Measurements from ENCODE around the gene WDR90. TPM values are rescaled to one million over a fixed set of nuclear protein-coding genes. Genes with fewer than 3 reads are reported as not detected.

The WDR90 gene
- total RNA-seq, 1 donor from 2014 or later, result 25.2 TPM

- no peak for DNase-seq (ENCODE audit: low spot score)
- Mint-ChIP-seq H3K4me1 (ENCODE audit: unreplicated experiment) (peaks cover 2% of the 10 kb centered on the region), H3K36me3 (ENCODE audit: low read depth, unreplicated experiment) (no peaks in the 10 kb centered on the region), H3K27me3 (ENCODE audit: unreplicated experiment) (peaks cover 3% of the 10 kb centered on the region), H3K4me3 (ENCODE audit: unreplicated experiment) (no peak overlapping the region), H3K27ac (ENCODE audit: unreplicated experiment) (no peak overlapping the region), H3K9me3 (ENCODE audit: unreplicated experiment) (no peaks in the 10 kb centered on the region)
- TF ChIP-seq, protein P1, sequence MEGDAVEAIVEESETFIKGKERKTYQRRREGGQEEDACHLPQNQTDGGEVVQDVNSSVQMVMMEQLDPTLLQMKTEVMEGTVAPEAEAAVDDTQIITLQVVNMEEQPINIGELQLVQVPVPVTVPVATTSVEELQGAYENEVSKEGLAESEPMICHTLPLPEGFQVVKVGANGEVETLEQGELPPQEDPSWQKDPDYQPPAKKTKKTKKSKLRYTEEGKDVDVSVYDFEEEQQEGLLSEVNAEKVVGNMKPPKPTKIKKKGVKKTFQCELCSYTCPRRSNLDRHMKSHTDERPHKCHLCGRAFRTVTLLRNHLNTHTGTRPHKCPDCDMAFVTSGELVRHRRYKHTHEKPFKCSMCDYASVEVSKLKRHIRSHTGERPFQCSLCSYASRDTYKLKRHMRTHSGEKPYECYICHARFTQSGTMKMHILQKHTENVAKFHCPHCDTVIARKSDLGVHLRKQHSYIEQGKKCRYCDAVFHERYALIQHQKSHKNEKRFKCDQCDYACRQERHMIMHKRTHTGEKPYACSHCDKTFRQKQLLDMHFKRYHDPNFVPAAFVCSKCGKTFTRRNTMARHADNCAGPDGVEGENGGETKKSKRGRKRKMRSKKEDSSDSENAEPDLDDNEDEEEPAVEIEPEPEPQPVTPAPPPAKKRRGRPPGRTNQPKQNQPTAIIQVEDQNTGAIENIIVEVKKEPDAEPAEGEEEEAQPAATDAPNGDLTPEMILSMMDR (IDR thresholded peaks at IDR 0.05; ENCODE audit: unreplicated experiment), result no peak
Measured at GRCh38 chr16:642189-643049, 6.7 kb upstream of the WDR90 start.

GRCh38 chr16:643050-643368 is 6.2 kb upstream of the WDR90 start:
- TF ChIP-seq, protein P1 (IDR thresholded peaks at IDR 0.05; ENCODE audit: unreplicated experiment), result no peak
- Mint-ChIP-seq H3K36me3 (ENCODE audit: low read depth, unreplicated experiment) (no peaks in the 10 kb centered on the region), H3K9me3 (ENCODE audit: unreplicated experiment) (no peaks in the 10 kb centered on the region), H3K4me1 (ENCODE audit: unreplicated experiment) (peaks cover 2% of the 10 kb centered on the region), H3K4me3 (ENCODE audit: unreplicated experiment) (no peak overlapping the region), H3K27ac (ENCODE audit: unreplicated experiment) (no peak overlapping the region), H3K27me3 (ENCODE audit: unreplicated experiment) (peaks cover 3% of the 10 kb centered on the region)
- no peak for DNase-seq (ENCODE audit: low spot score)

GRCh38 chr16:644556-644955 is 4.6 kb upstream of the WDR90 start:
- TF ChIP-seq, protein P1 (IDR thresholded peaks at IDR 0.05; ENCODE audit: unreplicated experiment), result no peak
- Mint-ChIP-seq H3K9me3 (ENCODE audit: unreplicated experiment) (no peaks in the 10 kb centered on the region), H3K27ac (ENCODE audit: unreplicated experiment) (no peak overlapping the region), H3K36me3 (ENCODE audit: low read depth, unreplicated experiment) (no peaks in the 10 kb centered on the region), H3K4me1 (ENCODE audit: unreplicated experiment) (peaks cover 2% of the 10 kb centered on the region), H3K4me3 (ENCODE audit: unreplicated experiment) (no peak overlapping the region), H3K27me3 (ENCODE audit: unreplicated experiment) (peaks cover 3% of the 10 kb centered on the region)
- no peak for DNase-seq (ENCODE audit: low spot score)

- Mint-ChIP-seq H3K9me3 (ENCODE audit: unreplicated experiment) (no peaks in the 10 kb centered on the region), H3K4me3 (ENCODE audit: unreplicated experiment) (no peak overlapping the region), H3K27ac (ENCODE audit: unreplicated experiment) (no peak overlapping the region), H3K36me3 (ENCODE audit: low read depth, unreplicated experiment) (no peaks in the 10 kb centered on the region), H3K4me1 (ENCODE audit: unreplicated experiment) (no peaks in the 10 kb centered on the region), H3K27me3 (ENCODE audit: unreplicated experiment) (peaks cover 7% of the 10 kb centered on the region)
- DNase-seq (ENCODE audit: low spot score), result no peak
- TF ChIP-seq, protein P1 (IDR thresholded peaks at IDR 0.05; ENCODE audit: unreplicated experiment), result no peak
Measured at GRCh38 chr16:645852-646678, 3.1 kb upstream of the WDR90 start.
